SU-DHL-6 (cell line): ENCODE results near the gene EHBP1.

Experiments used
- EZH2phosphoT487 ChIP-seq: fragments of 200-600 bp; sonication (generic), shearing (Covaris generic); conservative IDR thresholded peaks from 2 replicates; pipeline ENCODE4 v1.6.1; 2018; ENCODE audit warnings: mild to moderate bottlenecking, antibody characterized with exemption, low read length, moderate library complexity, mixed read lengths
- TF ChIP-seq, protein P1 (sequence below): fragments of 200-600 bp; sonication (generic); IDR thresholded peaks from one replicate; pipeline ENCODE4 v1.5.1; 2017; ENCODE audit warnings: antibody characterized with exemption, mild to moderate bottlenecking, low read length, moderate library complexity; ENCODE audit not compliant: insufficient read depth, poor library complexity, severe bottlenecking

DNA sequence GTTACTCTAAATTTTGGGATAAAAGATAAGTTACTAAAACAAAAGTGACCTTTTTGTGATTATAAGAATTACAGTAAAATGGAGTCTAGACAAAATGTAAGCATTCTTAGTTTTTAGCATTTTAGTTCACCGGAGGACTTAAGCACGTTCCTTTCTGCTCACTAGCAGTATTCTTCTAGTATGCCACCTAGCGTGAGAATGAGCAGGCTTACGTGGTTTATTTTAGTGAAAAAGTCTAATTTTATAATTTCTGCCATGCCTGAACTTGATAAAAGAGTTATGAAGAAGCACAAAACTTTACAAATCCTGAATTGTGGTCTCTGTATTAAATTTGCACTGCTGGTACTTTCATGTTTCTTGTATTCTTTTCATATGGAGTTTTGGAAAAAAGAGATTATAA, 332.5 kb downstream of the EHBP1 start:
- TF ChIP-seq, protein P1, sequence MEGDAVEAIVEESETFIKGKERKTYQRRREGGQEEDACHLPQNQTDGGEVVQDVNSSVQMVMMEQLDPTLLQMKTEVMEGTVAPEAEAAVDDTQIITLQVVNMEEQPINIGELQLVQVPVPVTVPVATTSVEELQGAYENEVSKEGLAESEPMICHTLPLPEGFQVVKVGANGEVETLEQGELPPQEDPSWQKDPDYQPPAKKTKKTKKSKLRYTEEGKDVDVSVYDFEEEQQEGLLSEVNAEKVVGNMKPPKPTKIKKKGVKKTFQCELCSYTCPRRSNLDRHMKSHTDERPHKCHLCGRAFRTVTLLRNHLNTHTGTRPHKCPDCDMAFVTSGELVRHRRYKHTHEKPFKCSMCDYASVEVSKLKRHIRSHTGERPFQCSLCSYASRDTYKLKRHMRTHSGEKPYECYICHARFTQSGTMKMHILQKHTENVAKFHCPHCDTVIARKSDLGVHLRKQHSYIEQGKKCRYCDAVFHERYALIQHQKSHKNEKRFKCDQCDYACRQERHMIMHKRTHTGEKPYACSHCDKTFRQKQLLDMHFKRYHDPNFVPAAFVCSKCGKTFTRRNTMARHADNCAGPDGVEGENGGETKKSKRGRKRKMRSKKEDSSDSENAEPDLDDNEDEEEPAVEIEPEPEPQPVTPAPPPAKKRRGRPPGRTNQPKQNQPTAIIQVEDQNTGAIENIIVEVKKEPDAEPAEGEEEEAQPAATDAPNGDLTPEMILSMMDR: no peak
- no peak for TF ChIP-seq EZH2phosphoT487
